Measurements from ENCODE around the gene MRPL10.

DNA sequence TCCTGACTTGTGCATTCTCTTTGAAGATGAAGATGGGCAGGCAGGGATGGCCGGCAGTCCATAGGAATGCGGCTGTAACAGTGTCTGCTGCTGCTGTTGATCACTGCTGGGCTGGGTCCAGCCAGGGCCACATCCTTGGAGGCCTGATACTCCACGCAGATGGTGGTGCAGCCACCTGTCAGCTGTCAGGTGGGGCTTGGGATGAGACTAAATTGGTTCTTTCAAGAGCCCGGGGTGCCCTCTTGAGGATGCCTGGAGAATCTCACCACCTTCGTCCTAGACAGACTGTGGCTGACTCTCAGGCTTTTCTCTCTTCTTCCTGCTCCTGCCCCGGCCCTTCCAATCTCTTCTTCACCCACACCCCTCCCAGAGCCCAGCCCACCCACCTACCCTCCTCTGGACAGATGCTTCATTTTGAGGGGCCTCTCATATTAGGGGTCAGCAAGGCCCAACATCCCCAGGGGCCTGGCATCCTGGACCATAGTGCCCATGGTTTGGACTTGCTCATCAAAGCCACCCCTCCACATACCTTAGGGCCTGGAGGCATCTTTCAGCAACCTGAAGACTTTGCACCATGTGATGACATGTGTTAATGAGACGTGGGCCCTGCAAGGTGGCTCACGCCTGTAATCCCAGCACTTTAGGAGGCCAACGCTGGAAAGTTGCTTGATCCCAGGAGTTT lies 28.9 kb downstream of the MRPL10 start:
- TF ChIP-seq, protein P1, sequence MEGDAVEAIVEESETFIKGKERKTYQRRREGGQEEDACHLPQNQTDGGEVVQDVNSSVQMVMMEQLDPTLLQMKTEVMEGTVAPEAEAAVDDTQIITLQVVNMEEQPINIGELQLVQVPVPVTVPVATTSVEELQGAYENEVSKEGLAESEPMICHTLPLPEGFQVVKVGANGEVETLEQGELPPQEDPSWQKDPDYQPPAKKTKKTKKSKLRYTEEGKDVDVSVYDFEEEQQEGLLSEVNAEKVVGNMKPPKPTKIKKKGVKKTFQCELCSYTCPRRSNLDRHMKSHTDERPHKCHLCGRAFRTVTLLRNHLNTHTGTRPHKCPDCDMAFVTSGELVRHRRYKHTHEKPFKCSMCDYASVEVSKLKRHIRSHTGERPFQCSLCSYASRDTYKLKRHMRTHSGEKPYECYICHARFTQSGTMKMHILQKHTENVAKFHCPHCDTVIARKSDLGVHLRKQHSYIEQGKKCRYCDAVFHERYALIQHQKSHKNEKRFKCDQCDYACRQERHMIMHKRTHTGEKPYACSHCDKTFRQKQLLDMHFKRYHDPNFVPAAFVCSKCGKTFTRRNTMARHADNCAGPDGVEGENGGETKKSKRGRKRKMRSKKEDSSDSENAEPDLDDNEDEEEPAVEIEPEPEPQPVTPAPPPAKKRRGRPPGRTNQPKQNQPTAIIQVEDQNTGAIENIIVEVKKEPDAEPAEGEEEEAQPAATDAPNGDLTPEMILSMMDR (IDR thresholded peaks at IDR 0.05): peak in 4 of 5 experiments; percentile 37 to 49 (median 40)
- TF ChIP-seq POLR2A (IDR thresholded peaks at IDR 0.05): no peak

Data from tibial nerve (tissue), 3 donors.